Measurements from ENCODE around the gene ETV2.

DNA sequence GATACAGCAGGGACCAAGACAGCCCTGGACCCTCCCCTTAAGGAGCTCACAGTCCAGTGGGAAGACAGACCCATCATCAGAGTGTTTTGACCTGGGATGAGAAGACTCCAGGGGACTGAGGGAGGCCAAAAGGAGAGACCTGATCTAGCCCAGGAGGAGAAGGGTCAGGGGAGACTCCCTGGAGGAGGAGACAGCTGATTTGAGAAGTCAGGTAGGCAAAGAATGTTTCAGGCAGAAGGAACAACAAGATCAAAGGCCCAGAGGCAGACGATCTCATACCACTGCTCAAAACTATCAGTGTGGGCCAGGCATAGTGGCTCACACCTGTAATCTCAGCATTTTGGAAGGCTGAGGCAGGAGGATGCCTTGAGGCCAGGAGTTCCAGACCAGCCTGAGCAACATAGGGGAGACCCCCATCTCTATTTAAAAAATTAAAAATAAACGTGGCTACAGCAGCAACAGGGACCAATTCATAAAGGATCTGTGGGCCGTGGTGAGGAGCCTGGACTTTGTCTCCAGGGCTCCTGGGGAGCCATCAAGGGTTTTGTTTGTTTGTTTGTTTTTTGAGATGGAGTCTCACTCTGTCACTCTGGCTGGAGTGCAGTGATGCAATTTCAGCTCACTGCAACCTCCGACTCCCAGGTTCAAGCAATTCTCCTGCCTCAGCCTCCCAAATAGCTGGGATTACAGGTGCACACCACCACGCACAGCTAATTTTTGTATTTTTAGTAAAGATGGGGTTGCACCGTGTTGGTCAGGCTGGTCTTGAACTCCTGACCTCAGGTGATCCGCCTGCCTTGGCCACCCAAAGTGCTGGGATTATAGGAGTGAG is 4.4 kb downstream of the ETV2 start:
- TF ChIP-seq SNAI2 (CRISPR knock-in tag; IDR thresholded peaks at IDR 0.05) = no peak
- no peak for TF ChIP-seq ZNF565 (CRISPR knock-in tag; conservative IDR thresholded peaks at IDR 0.05; ENCODE audit: low read depth)
- no peak for TF ChIP-seq ZC3H10 (CRISPR knock-in tag; IDR thresholded peaks at IDR 0.05)
- TF ChIP-seq ARNTL (CRISPR knock-in tag; IDR thresholded peaks at IDR 0.05; ENCODE audit: borderline replicate concordance, low read depth) = no peak
- TF ChIP-seq TOX (CRISPR knock-in tag; IDR thresholded peaks at IDR 0.05; ENCODE audit: borderline replicate concordance) = no peak
